Measurements from ENCODE around the gene PRKG1.

PRKG1 gene

GRCh38 chr10:51507476-51507875, 433.2 kb downstream of the PRKG1 start:
- no peak for TF ChIP-seq ZFX (IDR thresholded peaks at IDR 0.05; ENCODE audit: borderline replicate concordance)
- TF ChIP-seq, protein P1, sequence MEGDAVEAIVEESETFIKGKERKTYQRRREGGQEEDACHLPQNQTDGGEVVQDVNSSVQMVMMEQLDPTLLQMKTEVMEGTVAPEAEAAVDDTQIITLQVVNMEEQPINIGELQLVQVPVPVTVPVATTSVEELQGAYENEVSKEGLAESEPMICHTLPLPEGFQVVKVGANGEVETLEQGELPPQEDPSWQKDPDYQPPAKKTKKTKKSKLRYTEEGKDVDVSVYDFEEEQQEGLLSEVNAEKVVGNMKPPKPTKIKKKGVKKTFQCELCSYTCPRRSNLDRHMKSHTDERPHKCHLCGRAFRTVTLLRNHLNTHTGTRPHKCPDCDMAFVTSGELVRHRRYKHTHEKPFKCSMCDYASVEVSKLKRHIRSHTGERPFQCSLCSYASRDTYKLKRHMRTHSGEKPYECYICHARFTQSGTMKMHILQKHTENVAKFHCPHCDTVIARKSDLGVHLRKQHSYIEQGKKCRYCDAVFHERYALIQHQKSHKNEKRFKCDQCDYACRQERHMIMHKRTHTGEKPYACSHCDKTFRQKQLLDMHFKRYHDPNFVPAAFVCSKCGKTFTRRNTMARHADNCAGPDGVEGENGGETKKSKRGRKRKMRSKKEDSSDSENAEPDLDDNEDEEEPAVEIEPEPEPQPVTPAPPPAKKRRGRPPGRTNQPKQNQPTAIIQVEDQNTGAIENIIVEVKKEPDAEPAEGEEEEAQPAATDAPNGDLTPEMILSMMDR (IDR thresholded peaks at IDR 0.05): no peak
- H3K27ac ChIP-seq: no peak overlapping the region

GRCh38 chr10:51508156-51508555, 433.9 kb downstream of the PRKG1 start:
- no peak overlapping the region for H3K27ac ChIP-seq
- TF ChIP-seq, protein P1 (IDR thresholded peaks at IDR 0.05): no peak
- no peak for TF ChIP-seq ZFX (IDR thresholded peaks at IDR 0.05; ENCODE audit: borderline replicate concordance)

GRCh38 chr10:51510231-51510630, 435.9 kb downstream of the PRKG1 start:
- TF ChIP-seq, protein P1 (IDR thresholded peaks at IDR 0.05): no peak
- TF ChIP-seq ZFX (IDR thresholded peaks at IDR 0.05; ENCODE audit: borderline replicate concordance): no peak
- H3K27ac ChIP-seq: no peak overlapping the region

- TF ChIP-seq, protein P1 (IDR thresholded peaks at IDR 0.05): no peak
- no peak for TF ChIP-seq ZFX (IDR thresholded peaks at IDR 0.05; ENCODE audit: borderline replicate concordance)
- H3K27ac ChIP-seq: no peak overlapping the region
Measured at GRCh38 chr10:51521605-51522004, 447.3 kb downstream of the PRKG1 start.

- TF ChIP-seq, protein P1 (IDR thresholded peaks at IDR 0.05): no peak
- no peak for TF ChIP-seq ZFX (IDR thresholded peaks at IDR 0.05; ENCODE audit: borderline replicate concordance)
- no peak overlapping the region for H3K27ac ChIP-seq
Measured at GRCh38 chr10:51522858-51523257, 448.6 kb downstream of the PRKG1 start.

- H3K27ac ChIP-seq: no peak overlapping the region
- no peak for TF ChIP-seq ZFX (IDR thresholded peaks at IDR 0.05; ENCODE audit: borderline replicate concordance)
- TF ChIP-seq, protein P1 (IDR thresholded peaks at IDR 0.05): no peak
Measured at GRCh38 chr10:51523440-51523839, 449.2 kb downstream of the PRKG1 start.

GRCh38 chr10:51524041-51524440, 449.8 kb downstream of the PRKG1 start:
- TF ChIP-seq, protein P1 (IDR thresholded peaks at IDR 0.05): no peak
- no peak for TF ChIP-seq ZFX (IDR thresholded peaks at IDR 0.05; ENCODE audit: borderline replicate concordance)
- no peak overlapping the region for H3K27ac ChIP-seq
